Lower leg skin (tissue), 3 donors: ENCODE measurements around the gene GLRX5.

Experiments used
- POLR2A ChIP-seq, 2 donors: fragments of 450-650 bp; IDR thresholded peaks; one replicate each; pipeline ENCODE4 v1.6.1; 2016 to 2017; ENCODE audit warnings: antibody characterized with exemption in 2 of 2, mild to moderate bottlenecking in 1 of 2, moderate library complexity in 1 of 2
- TF ChIP-seq, protein P1 (sequence below), 3 donors: fragments of 450-650 bp; IDR thresholded peaks; one replicate each; pipeline ENCODE4 v1.5.1; 2016; ENCODE audit warnings: antibody characterized with exemption in 3 of 3, mild to moderate bottlenecking in 3 of 3, moderate library complexity in 2 of 3

DNA sequence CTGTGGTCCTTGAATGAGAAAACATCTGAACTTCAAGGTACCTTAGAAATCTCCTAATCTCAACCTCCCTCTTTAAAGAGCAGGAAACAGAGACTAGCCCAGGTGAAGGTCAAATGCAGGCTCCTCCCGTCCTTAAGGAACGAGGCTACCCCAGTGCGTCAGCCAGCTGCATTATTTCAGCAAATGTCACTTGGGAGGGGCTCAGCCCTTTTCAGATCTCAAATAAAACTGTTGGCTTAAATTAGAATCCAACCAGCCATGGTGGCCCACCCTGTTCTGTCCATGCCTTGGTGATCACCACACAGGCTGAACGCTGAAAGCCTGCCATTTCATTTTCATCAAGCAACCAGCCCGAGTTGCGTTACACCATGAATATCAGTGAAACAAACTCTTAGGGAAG, 25.4 kb upstream of the GLRX5 start:
- no peak for TF ChIP-seq POLR2A (IDR thresholded peaks at IDR 0.05)
- TF ChIP-seq, protein P1, sequence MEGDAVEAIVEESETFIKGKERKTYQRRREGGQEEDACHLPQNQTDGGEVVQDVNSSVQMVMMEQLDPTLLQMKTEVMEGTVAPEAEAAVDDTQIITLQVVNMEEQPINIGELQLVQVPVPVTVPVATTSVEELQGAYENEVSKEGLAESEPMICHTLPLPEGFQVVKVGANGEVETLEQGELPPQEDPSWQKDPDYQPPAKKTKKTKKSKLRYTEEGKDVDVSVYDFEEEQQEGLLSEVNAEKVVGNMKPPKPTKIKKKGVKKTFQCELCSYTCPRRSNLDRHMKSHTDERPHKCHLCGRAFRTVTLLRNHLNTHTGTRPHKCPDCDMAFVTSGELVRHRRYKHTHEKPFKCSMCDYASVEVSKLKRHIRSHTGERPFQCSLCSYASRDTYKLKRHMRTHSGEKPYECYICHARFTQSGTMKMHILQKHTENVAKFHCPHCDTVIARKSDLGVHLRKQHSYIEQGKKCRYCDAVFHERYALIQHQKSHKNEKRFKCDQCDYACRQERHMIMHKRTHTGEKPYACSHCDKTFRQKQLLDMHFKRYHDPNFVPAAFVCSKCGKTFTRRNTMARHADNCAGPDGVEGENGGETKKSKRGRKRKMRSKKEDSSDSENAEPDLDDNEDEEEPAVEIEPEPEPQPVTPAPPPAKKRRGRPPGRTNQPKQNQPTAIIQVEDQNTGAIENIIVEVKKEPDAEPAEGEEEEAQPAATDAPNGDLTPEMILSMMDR (IDR thresholded peaks at IDR 0.05) = no peak
